ENCODE measurements around the gene SUPT6H.

GRCh38 chr17:28703552-28704218 is 41.7 kb downstream of the SUPT6H start:
- TF ChIP-seq PATZ1 (CRISPR knock-in tag; IDR thresholded peaks at IDR 0.05; ENCODE audit: borderline replicate concordance) (no peak), TOX (CRISPR knock-in tag; IDR thresholded peaks at IDR 0.05; ENCODE audit: borderline replicate concordance) (no peak), CREB5 (CRISPR knock-in tag; IDR thresholded peaks at IDR 0.05; ENCODE audit: low read depth) (no peak), ZFP30 (CRISPR knock-in tag; IDR thresholded peaks at IDR 0.05) (no peak), PPARA (CRISPR knock-in tag; IDR thresholded peaks at IDR 0.05; ENCODE audit: borderline replicate concordance) (no peak), RARB (CRISPR knock-in tag; IDR thresholded peaks at IDR 0.05) (no peak), ZFP3 (CRISPR knock-in tag; IDR thresholded peaks at IDR 0.05) (no peak)
